ENCODE measurements around the gene NECTIN4.

Gene NECTIN4

GRCh38 chr1:161132410-161133219 lies 43.3 kb upstream of the NECTIN4 start, which contains the start of gene DEDD:
DEDD (minus strand) TSS chr1:161132667; CDS start chr1:161124462, 8,205 bp downstream.
- Histone ChIP-seq H3K4me1 (peaks cover 4% of the 10 kb centered on the region), H2AFZ (peak within 1 kb of the TSS; percentile 84), H3K27ac (peak within 1 kb of the TSS; percentile 99)

GRCh38 chr1:161131523-161132409 lies 42.4 kb upstream of the NECTIN4 start:
- H3K4me1 ChIP-seq: peaks cover 4% of the 10 kb centered on the region
- H3K4me3 ChIP-seq (ENCODE audit: low read depth, low read length): peak overlapping the region; percentile 86
- no peaks in the 10 kb centered on the region for H3K79me2 ChIP-seq
- no peaks in the 10 kb centered on the region for H3K27me3 ChIP-seq (ENCODE audit: control insufficient read depth, insufficient read depth, low read length)
- H3K36me3 ChIP-seq (ENCODE audit: control insufficient read depth, insufficient read depth, low read length): no peaks in the 10 kb centered on the region
- H3K27ac ChIP-seq: peak overlapping the region; percentile 99
- no peaks in the 10 kb centered on the region for H3K9me3 ChIP-seq (ENCODE audit: control insufficient read depth, low read length)
- peak overlapping the region; percentile 87 for H3K9ac ChIP-seq
- peak overlapping the region; percentile 85 for H3K4me2 ChIP-seq (ENCODE audit: low read length)
- H2AFZ ChIP-seq: peak overlapping the region; percentile 84
- TF ChIP-seq, protein P1, sequence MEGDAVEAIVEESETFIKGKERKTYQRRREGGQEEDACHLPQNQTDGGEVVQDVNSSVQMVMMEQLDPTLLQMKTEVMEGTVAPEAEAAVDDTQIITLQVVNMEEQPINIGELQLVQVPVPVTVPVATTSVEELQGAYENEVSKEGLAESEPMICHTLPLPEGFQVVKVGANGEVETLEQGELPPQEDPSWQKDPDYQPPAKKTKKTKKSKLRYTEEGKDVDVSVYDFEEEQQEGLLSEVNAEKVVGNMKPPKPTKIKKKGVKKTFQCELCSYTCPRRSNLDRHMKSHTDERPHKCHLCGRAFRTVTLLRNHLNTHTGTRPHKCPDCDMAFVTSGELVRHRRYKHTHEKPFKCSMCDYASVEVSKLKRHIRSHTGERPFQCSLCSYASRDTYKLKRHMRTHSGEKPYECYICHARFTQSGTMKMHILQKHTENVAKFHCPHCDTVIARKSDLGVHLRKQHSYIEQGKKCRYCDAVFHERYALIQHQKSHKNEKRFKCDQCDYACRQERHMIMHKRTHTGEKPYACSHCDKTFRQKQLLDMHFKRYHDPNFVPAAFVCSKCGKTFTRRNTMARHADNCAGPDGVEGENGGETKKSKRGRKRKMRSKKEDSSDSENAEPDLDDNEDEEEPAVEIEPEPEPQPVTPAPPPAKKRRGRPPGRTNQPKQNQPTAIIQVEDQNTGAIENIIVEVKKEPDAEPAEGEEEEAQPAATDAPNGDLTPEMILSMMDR (IDR thresholded peaks at IDR 0.05): no peak

More at GRCh38 chr1:161132410-161133219, 43.3 kb upstream of the NECTIN4 start, which contains the start of gene DEDD:
- Histone ChIP-seq H3K4me2 (ENCODE audit: low read length) (peak within 1 kb of the TSS; percentile 85), H3K79me2 (no peaks in the 10 kb centered on the region), H3K27me3 (ENCODE audit: control insufficient read depth, insufficient read depth, low read length) (no peaks in the 10 kb centered on the region), H3K36me3 (ENCODE audit: control insufficient read depth, insufficient read depth, low read length) (no peaks in the 10 kb centered on the region), H3K9ac (peak within 1 kb of the TSS; percentile 87), H3K9me3 (ENCODE audit: control insufficient read depth, low read length) (no peaks in the 10 kb centered on the region), H3K4me3 (ENCODE audit: low read depth, low read length) (peak within 1 kb of the TSS; percentile 86)
- TF ChIP-seq, protein P1 (IDR thresholded peaks at IDR 0.05): no peak

GRCh38 chr1:161130266-161130665 lies 40.9 kb upstream of the NECTIN4 start:
- no peaks in the 10 kb centered on the region for H3K27me3 ChIP-seq (ENCODE audit: control insufficient read depth, insufficient read depth, low read length)
- peak overlapping the region; percentile 24 for H3K27ac ChIP-seq
- H3K79me2 ChIP-seq: no peaks in the 10 kb centered on the region
- H2AFZ ChIP-seq: no peak overlapping the region
- no peak overlapping the region for H3K9ac ChIP-seq
- no peaks in the 10 kb centered on the region for H3K36me3 ChIP-seq (ENCODE audit: control insufficient read depth, insufficient read depth, low read length)
- no peak overlapping the region for H3K4me3 ChIP-seq (ENCODE audit: low read depth, low read length)
- no peaks in the 10 kb centered on the region for H3K9me3 ChIP-seq (ENCODE audit: control insufficient read depth, low read length)
- H3K4me2 ChIP-seq (ENCODE audit: low read length): no peak overlapping the region
- TF ChIP-seq, protein P1 (IDR thresholded peaks at IDR 0.05): no peak
- H3K4me1 ChIP-seq: peaks cover 4% of the 10 kb centered on the region

GRCh38 chr1:161128591-161129420 lies 39.4 kb upstream of the NECTIN4 start:
- Histone ChIP-seq H3K4me1 (peaks cover 4% of the 10 kb centered on the region), H2AFZ (no peak overlapping the region), H3K79me2 (no peaks in the 10 kb centered on the region), H3K9ac (no peak overlapping the region), H3K36me3 (ENCODE audit: control insufficient read depth, insufficient read depth, low read length) (no peaks in the 10 kb centered on the region), H3K9me3 (ENCODE audit: control insufficient read depth, low read length) (no peaks in the 10 kb centered on the region), H3K4me3 (ENCODE audit: low read depth, low read length) (no peak overlapping the region), H3K27me3 (ENCODE audit: control insufficient read depth, insufficient read depth, low read length) (no peaks in the 10 kb centered on the region), H3K27ac (no peak overlapping the region), H3K4me2 (ENCODE audit: low read length) (no peak overlapping the region)
- TF ChIP-seq, protein P1 (IDR thresholded peaks at IDR 0.05): no peak
